Activated CD8-positive, alpha-beta memory T cell treated with anti-CD3 and anti-CD28 coated beads, Interleukin-2, amount 50 U/mL, for 1 hour (primary cell): ENCODE results near the gene PIGQ.

Source experiments
- DNase-seq: peaks from one replicate; pipeline ENCODE4 v3.0.0-alpha.2; 2020; ENCODE audit errors: extremely low read depth

PIGQ gene

GRCh38 chr16:567373-568256 lies 2.2 kb upstream of the PIGQ start:
- no peak for DNase-seq

- no peak for DNase-seq
These were observed 1.1 kb upstream of the PIGQ start for GRCh38 chr16:568401-569258.

DNA sequence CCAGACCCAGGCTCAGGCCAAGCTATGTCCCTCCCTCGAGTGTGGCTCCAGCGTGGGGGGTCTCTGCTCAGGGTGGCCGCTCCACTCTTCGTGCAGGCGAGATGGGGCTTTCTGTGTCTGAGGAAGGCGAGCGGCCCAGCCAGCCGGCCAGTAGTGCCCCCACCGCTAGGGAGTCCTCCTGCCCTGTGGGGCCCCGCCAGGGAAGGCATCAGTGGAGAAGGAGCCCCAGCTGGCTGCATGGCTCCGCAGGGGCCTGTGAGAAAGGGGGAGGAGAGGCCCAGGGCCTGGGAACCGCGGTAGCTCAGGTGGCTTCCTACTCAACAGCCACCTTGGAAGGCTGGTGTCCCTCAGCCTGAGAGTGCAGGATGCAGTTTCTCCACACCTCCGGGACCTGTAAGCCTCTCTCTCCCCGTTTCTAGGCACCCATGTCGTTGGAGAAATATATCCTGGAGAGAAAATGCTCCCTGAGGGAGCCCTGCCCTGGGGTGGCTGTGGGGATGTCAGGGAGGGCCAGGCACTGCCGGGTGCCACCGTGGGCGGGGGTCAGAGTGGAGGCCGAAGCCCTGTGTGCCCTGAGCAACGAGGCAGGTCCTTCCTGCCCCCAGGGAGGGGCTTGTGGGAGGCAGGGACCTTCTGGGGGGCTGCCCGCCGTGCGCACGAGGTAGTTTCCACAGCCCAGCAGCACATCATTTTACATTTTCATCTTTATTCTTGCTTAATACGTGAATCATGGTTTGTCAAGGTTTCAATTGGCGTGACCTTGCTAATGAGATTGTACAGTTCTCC lies 3.3 kb downstream of the PIGQ start:
- no peak for DNase-seq

DNA sequence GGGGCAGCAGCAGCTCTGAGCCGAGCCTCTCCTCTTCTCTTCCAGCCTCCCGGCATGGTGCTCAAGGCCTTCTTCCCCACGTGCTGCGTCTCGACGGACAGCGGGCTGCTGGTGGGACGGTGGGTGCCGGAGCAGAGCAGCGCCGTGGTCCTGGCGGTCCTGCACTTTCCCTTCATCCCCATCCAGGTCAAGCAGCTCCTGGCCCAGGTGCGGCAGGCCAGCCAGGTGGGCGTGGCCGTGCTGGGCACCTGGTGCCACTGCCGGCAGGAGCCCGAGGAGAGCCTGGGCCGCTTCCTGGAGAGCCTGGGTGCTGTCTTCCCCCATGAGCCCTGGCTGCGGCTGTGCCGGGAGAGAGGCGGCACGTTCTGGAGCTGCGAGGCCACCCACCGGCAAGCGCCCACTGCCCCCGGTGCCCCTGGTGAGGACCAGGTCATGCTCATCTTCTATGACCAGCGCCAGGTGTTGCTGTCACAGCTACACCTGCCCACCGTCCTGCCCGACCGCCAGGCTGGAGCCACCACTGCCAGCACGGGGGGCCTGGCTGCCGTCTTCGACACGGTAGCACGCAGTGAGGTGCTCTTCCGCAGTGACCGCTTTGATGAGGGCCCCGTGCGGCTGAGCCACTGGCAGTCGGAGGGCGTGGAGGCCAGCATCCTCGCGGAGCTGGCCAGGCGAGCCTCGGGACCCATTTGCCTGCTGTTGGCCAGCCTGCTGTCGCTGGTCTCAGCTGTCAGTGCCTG lies 4.4 kb downstream of the PIGQ start:
- DNase-seq: no peak

GRCh38 chr16:575354-576196 lies 5.8 kb downstream of the PIGQ start:
- no peak for DNase-seq

GRCh38 chr16:576197-576822 lies 6.5 kb downstream of the PIGQ start:
- no peak for DNase-seq

DNA sequence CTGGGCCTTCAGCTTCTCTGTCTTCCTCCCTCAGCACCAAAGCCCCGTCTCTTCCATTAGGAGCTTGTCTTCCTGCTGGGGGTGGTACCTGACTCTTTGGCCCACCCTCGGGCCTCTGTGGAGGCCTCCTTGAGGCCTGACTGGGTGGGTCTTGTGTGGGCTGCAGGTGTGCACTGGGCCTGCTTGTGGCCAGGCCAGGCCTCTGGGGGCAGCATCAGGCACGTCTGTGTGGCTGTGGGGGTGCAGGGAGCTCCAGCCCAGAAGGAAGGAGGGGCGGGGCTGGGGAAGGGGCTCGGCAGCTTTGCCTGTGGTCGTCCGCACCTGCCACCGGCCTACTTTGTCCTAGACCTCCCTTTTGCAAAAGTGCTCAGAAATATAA lies 7.0 kb downstream of the PIGQ start:
- DNase-seq: no peak

GRCh38 chr16:577796-578195 lies 8.0 kb downstream of the PIGQ start:
- DNase-seq: no peak

DNA sequence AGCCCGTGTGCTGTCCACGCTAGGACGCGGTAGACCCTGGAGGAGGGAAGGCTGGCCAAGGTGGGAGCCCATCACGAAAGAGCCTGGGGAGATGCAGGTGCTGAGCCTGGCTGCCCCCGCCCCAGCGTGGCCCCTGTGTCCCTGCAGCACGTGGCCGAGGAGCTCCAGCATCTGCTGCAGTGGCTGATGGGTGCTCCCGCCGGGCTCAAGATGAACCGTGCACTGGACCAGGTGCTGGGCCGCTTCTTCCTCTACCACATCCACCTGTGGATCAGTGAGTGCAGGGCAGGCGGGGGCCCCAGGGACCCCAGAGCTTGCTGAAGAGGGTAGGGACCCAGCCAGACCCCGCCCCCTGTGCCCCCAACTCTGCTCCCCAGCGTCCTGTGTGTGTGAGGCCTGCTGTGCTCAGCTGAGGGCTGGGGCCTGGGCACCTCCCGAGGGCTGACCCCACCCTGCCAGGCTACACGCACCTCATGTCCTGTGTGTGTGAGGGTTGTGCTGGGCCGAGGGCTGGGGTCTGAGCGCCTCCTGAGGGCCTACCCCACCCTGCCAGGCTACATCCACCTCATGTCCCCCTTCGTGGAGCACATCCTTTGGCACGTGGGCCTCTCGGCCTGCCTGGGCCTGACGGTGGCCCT lies 8.6 kb downstream of the PIGQ start:
- DNase-seq: no peak

DNA sequence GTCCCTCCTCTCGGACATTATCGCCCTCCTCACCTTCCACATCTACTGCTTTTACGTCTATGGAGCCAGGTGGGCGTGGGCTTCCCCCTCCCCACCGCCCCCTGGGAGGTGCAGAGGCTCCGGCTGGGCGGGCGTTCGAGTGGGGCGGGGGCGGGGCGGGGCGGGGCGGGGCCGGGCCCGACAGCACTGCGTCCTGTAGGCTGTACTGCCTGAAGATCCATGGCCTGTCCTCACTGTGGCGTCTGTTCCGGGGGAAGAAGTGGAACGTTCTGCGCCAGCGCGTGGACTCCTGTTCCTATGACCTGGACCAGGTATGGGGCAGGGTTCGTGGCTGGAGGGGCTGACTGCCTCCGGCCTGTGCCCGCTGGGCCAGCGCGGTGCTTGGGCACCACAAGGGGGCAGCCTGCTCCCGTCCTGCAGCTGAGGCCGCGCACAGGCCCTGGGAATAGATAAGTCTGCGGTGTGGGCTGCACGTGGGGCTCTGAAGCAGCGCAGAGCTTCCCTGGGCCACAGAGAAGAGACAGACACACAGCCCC lies 9.2 kb downstream of the PIGQ start:
- DNase-seq: no peak

DNA sequence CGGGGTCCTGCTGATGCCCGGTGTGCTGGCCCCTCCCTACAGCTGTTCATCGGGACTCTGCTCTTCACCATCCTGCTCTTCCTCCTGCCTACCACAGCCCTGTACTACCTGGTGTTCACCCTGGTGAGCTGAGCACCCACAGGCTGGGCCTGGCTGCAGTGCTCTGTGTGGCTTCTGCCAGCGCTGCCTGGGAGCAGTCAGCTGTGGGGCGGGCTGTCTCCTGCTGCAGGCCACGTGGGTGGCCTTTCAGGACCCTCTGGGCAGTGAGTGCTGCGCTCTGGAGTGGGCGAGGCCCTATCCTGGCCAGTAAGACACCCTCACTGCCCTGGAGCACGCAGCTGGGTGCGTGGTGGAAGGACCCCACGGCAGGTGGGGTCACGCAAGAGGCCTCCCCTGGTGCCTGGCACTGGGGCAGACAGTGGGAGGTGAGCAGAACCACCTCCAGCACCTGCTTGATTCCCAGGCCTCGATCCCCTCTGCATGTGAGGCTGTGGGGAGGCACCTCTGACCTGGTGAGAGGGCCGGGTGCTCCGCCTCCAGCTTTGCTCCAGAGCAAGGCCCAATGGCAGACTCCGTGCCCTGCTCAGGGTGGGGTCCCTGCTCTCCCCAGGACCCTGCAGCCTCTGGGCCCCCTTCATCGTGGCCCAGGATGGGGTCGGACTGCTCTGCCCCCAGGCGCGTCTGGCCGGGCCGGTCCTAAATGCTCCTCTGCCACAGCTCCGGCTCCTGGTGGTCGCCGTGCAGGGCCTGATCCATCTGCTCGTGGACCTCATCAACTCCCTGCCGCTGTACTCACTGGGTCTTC lies 10.6 kb downstream of the PIGQ start:
- no peak for DNase-seq

GRCh38 chr16:580946-581498 lies 11.3 kb downstream of the PIGQ start:
- no peak for DNase-seq

GRCh38 chr16:582218-582613 lies 12.4 kb downstream of the PIGQ start:
- no peak for DNase-seq

DNA sequence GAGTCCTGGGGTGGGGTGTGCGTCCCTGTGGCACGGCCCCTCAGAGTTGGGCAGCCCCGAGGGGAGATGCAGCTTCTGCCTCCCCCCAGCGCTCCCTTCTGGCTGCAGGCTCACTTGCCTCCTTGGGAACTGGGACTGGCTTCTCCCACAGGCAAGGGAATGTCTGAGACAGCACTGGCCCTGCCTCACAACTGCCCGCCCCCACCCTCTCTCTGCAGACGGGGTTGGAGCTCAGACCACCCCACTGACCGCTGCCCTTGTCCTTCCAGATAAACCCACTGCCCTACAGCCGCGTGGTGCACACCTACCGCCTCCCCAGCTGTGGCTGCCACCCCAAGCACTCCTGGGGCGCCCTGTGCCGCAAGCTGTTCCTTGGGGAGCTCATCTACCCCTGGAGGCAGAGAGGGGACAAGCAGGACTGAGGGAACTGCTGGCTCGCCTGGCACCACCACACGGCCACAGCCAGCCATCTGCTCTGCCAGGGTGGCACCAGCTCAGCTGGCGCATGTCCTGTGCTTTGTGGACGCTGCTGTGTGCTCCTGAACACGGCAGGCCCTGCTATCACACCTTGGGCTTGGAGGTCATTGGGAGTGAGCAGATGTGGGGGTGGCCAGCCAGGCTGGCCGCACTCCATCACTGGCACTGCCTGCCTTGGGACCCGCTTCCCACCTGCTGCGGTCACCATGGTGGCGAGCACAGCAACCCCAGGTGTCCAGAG lies 13.0 kb downstream of the PIGQ start:
- DNase-seq: no peak

- no peak for DNase-seq
These were observed 13.7 kb downstream of the PIGQ start for GRCh38 chr16:583470-583814.

- no peak for DNase-seq
These were observed 14.2 kb downstream of the PIGQ start for GRCh38 chr16:583815-584591.

- DNase-seq: no peak
These were observed 15.6 kb downstream of the PIGQ start for GRCh38 chr16:585351-585750.
